SKM-1 treated with dmso at 0.1 percent for 144 hours (cell line): ENCODE results near the gene CRTC1.
A peak's percentile ranks its signal among the peaks of the same experiment; 100 is the strongest.
"Not testable (repeated sequence)": the region's sequence is repeated elsewhere in the genome, so short reads cannot be mapped to it uniquely, and the experiment has no call there.

Experiments
- DNase-seq: peaks from one replicate; lab custom pipeline; 2025; ENCODE audit not compliant: unreplicated experiment; lab: John Stamatoyannopoulos, UW

Gene CRTC1

DNA sequence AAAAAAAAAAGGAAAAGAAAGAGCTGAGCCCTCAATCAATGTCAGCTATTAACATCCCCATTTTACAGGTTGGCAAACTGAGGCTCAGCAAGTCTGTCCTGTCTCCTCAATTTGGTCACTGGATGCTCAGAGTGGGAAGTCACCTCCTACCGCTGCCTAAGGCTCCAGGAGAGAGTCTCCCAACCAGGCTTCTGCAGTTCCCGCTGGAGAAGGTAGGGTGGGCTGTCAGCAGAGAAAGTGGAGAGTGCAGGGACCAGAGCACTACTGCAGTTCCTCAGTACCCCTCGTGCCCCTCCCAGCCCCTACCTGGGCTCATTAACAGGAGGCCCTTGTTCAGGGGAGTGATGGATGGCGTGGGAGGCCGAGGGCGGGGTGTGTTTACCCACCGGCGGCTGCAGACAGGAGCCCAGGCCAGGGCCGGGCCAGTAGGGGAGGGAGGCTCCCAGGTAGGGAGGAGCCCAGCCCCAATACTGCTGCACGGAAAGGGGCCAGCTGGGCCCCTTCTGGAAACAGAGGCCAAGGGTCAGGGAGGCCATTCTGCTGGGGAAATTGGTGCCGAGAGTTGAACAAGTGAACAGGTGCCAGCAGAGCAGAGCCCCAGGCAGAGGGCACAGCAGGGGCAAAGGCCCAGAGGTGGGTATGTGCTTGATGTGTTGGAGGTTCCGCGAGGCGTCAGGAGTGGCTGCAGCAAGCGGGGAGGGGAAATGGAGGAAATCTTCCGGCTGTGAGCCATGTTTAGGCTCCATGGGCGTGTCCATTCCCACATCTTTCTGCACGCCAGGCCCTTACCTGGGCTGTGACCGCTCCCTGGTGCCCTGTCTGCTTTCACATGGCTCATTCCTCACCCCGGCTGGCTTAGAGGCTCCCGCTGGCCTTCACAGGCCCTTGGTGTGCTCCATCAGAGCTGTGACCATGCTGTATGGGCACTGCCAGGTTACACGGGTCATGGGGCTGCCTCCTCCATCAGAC, 115.2 kb downstream of the CRTC1 start:
- no peak for DNase-seq

DNA sequence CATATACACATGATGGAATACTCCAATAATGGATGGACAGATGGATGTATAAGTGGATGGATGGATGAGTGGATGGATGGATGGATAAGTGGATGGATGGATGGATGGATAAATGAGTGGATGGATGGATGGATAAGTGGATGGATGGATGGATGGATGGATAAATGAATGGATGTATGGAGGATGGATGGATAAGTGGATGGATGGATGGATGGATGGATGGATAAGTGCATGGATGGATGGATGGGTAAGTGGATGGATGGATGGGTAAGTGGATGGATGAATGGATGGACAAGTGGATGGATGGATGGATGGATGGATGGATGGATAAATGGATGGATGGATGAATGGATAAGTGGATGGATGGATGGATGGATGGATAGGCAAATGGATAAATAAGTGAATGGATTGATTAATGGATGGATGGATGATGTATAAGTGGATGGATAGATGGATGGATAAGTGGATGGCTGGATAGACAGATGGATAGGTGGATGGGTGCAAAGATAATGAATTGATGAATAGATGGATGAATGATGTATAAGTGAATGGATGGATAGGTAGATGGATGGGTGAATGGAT, 116.0 kb downstream of the CRTC1 start:
- DNase-seq: no peak

DNA sequence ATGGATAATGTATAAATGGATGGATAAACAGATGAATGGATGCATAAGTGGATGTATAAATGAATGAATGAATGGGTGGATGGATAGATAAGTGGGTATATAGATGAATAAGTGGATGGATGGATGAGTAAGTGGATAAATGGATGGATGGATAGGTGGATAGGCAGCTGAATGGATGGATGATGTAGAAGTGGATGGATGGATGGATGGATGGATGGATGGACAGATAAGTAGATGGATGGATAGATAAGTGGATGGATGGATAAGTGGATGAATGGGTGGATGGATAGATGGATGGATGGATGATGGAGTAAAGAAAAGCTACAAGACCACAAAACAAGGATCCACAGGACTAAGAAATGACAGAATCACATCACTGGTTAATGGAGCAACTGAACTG, 116.6 kb downstream of the CRTC1 start:
- no peak for DNase-seq

DNA sequence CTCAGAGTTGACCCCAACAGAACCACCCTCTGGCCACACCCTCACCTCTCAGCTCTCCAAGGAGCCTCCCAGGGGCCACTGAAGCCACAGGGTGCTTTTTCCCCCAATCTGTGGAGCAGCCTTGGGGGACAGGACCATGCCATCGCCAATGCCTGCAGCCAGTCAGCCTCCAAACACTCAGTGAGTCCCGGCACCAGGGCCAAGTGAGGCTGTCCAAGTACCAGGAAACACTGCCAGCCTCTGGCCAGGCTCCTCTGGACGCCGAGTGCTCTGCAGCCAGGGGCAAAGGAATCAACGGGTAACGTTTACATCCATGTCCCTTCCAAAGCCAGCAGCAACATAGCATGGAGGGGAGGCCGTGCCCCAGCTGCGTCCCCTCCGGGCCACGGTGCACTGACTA, 117.2 kb downstream of the CRTC1 start:
- DNase-seq: no peak

DNA sequence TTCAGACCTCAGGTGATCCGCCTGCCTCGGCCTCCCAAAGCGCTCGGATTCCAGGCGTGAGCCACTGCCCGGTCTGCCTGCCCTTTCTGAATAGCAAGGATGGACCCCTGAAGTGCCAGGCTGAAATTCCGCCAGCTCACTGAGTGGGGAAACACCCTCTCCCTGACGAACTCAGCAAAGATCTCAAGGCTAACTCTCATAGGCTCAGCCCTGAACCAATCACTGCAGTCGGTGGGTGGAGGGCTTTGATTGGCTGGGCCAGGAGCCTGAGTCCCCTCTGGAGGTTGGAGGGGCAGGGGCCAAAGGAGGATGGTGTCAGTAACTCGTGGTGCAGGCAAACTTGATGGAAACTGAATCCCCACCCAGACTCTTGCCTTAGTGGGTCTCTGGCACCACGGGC, 118.9 kb downstream of the CRTC1 start:
- no peak for DNase-seq

DNA sequence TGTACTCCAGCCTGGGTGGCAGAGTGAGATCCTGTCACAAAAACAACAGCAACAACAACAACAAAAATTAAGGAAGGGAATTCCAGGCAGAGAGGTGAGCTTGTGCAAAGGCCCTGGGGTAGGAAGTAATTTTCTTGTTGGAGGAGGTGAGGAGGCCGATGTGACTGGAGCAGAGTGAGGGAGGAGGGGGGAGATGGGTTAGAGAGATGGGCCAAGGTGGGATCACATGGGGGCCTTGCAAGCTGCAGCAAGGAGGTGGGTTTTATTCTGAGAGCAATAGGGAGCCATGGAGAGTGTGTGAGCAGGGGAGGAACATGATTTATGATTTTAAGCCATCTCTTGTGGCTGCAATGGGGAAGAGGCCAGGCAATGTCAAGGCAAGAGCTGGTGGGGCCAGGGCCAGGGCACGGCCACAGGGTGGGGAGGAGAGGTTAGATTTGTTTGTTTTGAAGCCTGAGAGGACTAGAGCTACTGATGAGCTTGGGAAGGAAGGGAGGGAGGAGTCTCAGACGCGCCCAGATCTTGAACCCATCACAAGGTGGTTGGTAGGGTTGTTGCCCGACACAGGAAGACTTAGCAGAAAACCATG, 120.2 kb downstream of the CRTC1 start:
- DNase-seq: no peak

DNA sequence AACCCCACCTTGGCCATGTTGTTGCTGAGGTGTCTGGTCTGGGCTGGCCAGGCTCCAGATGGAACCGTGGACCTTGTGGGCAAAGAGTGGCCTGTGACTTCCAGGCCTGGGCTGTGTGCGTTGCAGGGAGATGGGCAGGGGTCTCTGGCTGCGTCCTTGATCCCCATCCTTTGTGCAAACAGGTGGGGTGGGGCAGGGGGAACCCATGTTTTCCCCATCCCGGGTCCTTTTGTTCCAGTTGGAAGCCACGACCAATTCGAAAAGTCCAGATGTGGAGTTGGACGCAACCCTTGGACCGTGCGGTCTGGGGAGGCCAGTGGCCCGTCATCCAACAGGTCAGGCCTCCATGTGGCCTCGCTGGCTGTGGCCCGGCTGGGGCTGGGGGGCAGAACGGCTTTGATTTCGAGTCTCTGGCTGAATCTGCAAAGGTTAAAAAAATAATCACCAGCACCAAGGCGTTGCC, 120.7 kb downstream of the CRTC1 start:
- DNase-seq: no peak

DNA sequence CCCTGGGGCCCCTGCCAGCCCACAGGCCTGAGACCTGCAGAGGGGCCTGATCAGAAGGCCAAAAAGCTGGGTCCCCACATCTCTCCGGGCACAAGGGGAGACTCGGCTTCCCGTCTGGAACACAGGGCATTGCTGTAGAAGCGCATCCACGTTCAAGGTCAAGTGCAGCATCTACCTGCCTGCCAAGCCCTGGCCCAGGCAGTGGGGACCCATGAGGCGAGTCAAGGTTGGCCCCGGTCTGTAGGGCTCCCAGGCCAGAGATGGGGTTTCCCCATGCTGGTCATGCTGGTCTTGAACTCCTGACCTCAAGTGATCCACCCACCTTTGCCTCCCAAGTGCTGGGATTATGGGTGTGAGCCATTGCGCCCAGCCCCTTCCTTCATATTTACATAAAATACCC, 121.2 kb downstream of the CRTC1 start:
- DNase-seq: no peak

DNA sequence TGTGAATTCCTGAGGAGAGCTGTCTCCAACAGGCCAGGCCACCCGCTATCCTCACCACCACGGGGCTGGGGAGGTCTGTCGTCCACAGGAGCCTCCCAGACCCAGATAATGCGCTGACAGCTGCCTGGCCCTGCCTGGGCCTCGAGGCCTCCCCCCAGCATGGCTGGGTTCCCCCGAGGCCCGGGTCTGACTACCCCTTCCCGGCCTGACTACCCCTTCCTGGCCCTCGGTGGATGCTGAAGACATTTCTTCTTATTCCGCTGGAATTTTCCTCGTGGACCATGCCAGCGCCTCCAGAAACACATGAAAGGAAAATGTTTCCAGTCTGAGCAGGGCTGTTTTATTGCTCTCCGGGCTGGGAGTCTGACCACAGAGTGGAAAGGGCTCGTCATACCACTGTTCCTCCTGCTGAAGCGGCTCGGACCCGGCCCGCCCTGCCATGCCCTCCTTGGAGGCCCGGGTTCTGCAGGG, 124.4 kb downstream of the CRTC1 start:
- no peak for DNase-seq

DNA sequence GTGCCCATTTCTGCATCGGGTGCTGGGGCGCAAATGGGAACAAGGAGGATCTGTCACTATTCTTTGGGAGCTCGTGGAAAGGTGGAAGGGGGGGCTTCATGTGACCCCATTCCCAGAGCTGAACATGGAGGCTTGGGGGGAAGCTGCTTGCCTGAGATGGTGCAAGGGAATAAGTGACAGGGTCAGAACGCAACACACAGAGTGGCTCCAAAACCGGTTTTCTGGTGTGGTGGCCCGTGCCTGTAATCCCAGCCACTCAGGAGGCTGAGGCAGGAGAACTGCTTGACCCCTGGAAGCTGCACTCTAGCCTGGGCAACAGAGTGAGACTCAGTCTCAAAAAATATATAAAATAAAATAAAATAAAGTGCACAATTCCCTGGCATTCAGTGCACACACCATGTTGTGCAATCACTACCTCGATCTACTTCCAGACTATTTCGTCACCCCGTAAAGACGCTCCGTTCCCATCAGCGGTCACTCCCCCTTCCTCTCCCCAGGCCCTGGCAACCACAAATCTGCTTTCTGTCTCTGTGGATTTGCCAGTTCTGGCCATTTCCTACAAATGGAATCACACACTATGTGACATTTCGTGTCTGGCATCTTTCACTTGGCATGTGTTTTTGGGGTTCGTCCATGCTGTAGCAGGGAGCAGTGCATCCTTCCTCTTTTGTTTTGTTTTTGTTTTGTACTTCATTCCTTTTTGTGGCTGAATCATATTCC, 125.8 kb downstream of the CRTC1 start:
- DNase-seq: peak; percentile 72

DNA sequence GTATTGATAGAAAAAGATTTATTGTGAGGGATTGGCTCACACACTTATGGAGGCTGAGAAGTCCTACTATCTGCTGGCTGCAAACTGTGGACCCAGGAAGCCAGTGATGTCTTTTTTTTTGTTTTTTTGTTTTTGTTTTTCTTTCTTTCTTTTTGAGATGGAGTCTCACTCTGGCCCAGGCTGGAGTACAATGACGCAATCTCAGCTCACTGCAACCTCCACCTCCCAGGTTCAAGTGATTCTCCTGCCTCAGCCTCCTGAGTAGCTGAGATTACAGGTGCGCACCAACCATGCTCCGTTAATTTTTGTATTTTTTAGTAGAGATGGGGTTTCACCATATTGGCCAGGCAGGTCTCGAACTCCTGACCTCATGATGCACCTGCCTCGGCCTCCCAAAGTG, 128.2 kb downstream of the CRTC1 start:
- not testable (repeated sequence) for DNase-seq

DNA sequence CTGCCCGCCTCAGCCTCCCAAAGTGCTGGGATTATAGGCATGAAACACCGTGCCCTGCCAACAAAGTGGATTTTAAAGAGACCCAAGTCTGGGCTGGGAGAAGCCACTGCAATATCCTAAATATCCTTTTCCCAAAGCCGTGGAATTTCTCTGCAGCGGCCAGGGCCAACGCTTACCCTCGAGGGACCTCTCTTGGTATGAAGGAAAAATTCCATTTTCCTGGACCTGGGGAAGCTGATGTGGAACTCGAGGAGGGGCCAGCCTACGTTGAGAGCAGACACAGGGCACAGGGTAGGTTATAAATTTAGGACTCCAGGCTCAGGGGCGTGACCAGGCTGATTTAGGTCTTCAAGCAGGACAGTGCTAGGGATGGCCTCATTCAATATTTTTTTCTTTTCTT, 130.6 kb downstream of the CRTC1 start:
- DNase-seq: no peak

DNA sequence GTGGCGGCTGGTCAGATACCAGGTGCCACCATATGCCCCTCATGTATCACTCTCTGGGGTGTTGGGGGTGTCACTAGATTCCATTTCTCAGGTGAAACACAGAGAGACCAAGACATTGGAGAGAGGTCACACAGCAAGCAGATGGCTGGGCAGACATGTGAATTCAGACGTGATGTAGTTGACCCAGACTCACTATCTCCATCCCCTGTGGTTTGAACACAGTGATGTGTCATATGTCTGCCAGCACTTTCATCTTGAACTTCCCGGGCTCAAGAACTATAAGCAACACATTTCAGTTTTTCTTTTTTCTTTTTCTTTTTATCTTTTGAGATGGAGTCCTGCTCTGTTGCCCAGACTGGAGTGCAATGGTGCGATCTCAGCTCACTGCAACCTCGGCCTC, 132.2 kb downstream of the CRTC1 start:
- DNase-seq: no peak

DNA sequence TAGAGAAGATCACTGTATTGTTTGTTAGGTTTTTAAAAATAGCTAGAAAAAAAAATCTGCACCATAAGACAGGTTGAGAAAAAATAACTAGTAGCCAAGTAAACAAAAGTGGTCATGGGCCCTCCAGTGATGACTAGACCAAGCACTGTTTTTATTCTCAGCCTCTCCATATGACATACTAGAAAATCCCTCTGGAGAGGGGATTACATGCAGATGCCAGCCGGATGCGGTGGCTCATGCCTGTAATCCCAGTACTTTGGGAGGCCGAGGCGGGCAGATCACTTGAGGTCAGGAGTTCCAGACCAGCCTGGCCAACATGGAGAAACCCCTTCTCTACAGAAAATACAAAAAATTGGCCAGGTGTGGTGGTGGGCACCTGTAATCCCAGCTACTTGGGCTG, 133.2 kb downstream of the CRTC1 start:
- DNase-seq: not testable (repeated sequence)

DNA sequence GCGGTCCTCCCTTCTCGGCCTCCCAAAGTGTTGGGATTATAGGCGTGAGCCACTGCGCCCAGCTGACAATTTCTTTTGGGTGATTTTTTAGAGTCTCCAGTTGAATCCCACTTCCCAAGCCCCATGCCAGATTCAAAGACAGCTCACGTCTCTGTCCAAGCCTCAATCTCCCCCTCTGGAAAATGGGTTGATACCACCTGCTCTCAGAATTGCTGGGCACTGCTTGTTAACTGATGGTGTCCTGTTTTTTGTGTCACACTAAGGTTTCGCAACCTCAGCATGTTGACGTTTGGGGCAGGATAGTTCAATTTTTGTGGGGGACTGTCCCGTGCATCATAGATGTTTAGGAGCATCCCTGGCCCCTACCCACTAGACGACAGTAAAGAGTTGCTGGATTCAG, 134.1 kb downstream of the CRTC1 start:
- DNase-seq: no peak

DNA sequence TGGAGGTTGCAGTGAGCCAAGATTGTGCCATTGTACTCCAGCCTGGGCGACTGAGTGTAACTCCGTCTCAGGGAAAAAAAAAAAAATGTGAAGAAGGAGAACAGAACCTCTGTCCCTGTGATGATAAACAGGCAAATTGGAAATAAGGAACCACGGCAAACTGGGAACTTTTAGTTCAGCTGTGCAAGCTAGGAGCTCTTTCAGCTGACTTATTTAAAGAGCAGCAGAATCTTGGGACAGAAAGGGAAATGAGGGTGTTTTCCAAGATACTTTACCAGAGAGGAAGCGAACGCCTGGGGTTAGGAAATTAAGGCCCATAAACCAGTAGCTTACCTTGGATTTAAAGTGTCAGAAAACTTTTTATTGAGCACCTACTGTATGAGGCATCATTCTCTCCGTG, 145.3 kb downstream of the CRTC1 start:
- no peak for DNase-seq

DNA sequence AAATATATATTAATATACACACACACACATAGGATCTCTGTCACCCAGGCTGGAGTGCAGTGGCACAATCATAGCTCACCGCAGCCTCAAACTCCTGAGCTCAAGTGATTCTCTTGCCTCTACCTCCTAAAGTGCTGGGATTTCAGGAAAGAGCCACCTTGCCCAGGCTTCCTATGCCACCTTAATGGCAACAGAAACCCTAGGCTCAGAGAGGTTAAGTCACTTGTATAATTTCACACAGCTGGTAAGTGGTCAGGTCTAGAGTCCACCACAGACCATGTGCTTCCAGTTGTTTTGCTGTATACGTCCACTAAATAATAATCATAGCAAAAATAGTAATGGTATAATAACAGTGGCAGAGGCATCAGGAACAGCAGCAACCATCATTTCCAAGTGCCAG, 147.0 kb downstream of the CRTC1 start:
- DNase-seq: no peak

DNA sequence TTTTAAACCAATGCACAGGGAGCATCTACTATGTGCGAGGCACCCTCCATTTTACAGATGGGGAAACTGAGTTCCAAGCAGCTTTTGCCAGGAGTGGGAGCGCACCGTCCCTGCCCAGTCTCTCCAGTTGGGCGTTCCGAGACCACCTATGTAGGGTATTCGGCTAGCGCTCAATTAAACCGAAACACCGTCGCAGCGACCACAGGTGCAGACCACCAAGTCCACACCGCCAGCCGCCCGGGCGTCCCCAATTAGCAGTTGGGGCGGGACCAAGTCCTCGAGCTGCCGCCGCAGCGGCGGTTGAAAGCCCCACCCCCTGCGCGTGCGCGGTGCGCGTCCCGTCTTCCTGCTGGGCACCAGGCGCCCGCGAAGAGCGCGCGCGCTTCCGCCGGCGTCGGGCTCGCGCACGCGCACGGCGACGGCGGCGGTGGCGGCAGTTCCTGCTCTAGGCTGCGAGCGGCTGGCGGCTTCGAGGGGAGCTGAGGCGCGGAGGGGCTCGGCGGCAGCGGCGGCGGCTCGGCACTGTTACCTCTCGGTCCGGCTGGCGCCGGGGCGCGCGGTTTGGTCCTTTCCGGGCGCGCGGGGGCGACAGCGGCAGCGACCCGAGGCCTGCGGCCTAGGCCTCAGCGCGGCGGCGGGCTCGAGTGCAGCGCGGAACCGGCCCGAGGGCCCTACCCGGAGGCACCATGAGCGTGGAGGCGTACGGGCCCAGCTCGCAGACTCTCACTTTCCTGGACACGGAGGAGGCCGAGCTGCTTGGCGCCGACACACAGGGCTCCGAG, 148.2 kb downstream of the CRTC1 start, which contains the start of gene UPF1:
UPF1 (plus strand) TSS at position 436 of the 782 bp plus-strand sequence; CDS start at position 687, 251 bp downstream.
- DNase-seq: peak; percentile 89
